ENCODE results near the gene MAML3. TPM values are rescaled to one million over a fixed set of nuclear protein-coding genes. Genes with fewer than 3 reads are reported as not detected.

The MAML3 gene
- total RNA-seq, 1 donor from 2014 or later = 59.4 TPM

DNA sequence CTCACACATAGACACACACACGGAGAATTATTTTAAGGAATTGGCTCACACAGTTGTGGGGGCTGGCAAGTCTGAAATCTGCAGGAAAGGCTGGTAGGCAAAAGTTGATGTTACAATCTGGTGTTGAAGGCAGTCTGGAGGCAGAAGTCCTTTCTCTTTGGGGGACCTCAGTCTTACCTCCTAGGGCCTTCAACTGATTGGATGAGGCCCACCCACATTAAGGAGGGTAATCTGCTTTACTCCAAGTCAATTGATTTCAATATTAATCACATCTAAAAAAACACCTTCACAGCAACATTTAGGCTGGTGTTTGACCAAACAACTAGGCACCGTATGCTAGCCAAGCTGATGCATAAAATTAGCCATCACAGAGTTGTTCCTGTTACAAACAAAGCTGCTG is 477.6 kb downstream of the MAML3 start:
- Mint-ChIP-seq H3K27ac (ENCODE audit: unreplicated experiment) (no peak overlapping the region), H3K27me3 (ENCODE audit: unreplicated experiment) (no peaks in the 10 kb centered on the region), H3K4me3 (ENCODE audit: unreplicated experiment) (no peak overlapping the region), H3K9me3 (ENCODE audit: unreplicated experiment) (no peaks in the 10 kb centered on the region), H3K4me1 (ENCODE audit: low read depth, unreplicated experiment) (peaks cover 3% of the 10 kb centered on the region), H3K36me3 (ENCODE audit: unreplicated experiment) (no peaks in the 10 kb centered on the region)
- no peak for DNase-seq
- no peak for TF ChIP-seq CTCF (IDR thresholded peaks at IDR 0.05; ENCODE audit: partially characterized antibody, unreplicated experiment)

DNA sequence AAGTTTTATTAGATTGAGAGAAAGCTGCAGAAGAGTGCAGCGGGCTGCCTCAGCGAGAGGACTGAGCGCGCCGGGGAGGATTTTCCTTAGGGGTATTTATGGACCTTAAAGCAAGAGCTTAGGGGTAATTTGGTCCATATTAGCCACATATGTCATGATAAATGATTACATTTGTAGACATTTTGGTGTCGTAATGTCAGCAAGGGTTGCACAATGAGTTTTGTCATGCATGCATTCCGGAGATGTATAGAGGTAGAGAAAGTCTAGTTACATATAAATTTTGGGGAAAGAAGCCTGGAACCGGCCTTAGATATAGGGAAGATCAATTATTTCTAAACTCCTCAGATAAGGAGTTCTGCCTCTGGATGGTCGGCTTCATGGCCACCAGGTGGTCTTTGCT is 478.3 kb downstream of the MAML3 start:
- Mint-ChIP-seq H3K9me3 (ENCODE audit: unreplicated experiment) (no peaks in the 10 kb centered on the region), H3K4me3 (ENCODE audit: unreplicated experiment) (no peak overlapping the region), H3K4me1 (ENCODE audit: low read depth, unreplicated experiment) (peaks cover 3% of the 10 kb centered on the region), H3K27ac (ENCODE audit: unreplicated experiment) (no peak overlapping the region), H3K36me3 (ENCODE audit: unreplicated experiment) (no peaks in the 10 kb centered on the region), H3K27me3 (ENCODE audit: unreplicated experiment) (no peaks in the 10 kb centered on the region)
- no peak for DNase-seq
- TF ChIP-seq CTCF (IDR thresholded peaks at IDR 0.05; ENCODE audit: partially characterized antibody, unreplicated experiment) = no peak

DNA sequence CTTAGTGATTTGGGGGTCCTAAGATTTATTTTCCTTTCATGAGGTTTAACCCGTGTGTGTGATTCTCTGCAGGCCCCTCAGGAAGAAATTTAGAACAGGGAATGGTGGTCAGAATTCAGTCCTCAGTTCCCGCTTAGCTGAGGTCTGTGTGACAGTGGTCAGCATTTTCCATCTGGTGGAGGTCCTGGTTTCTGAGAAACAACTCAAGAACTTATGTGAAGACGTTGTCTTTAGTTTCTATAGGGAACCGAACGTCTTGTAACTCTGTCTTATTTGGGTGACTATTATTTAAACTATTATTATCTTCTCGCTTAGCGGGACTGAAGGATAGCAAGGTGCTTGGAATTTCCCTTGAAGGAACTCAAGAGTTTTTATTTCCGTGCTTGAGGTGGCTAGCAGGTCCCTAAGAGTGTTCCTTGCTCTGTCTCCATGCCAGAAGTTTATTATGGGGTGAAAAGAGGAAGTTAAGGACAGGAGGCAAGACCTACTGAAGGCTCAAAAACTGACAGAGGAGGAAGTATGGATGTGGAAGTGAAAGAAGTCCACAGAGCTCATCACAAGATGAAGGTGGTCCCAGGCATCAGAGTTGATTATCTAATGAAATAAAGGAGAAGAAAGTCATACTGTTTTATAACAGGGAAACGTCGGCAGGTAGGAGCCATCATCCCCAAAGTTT is 479.0 kb downstream of the MAML3 start:
- peaks cover 3% of the 10 kb centered on the region for H3K4me1 Mint-ChIP-seq (ENCODE audit: low read depth, unreplicated experiment)
- H3K27me3 Mint-ChIP-seq (ENCODE audit: unreplicated experiment) = no peaks in the 10 kb centered on the region
- no peak overlapping the region for H3K27ac Mint-ChIP-seq (ENCODE audit: unreplicated experiment)
- no peaks in the 10 kb centered on the region for H3K9me3 Mint-ChIP-seq (ENCODE audit: unreplicated experiment)
- H3K36me3 Mint-ChIP-seq (ENCODE audit: unreplicated experiment) = no peaks in the 10 kb centered on the region
- H3K4me3 Mint-ChIP-seq (ENCODE audit: unreplicated experiment) = no peak overlapping the region
- DNase-seq = no peak
- TF ChIP-seq CTCF (IDR thresholded peaks at IDR 0.05; ENCODE audit: partially characterized antibody, unreplicated experiment) = no peak

DNA sequence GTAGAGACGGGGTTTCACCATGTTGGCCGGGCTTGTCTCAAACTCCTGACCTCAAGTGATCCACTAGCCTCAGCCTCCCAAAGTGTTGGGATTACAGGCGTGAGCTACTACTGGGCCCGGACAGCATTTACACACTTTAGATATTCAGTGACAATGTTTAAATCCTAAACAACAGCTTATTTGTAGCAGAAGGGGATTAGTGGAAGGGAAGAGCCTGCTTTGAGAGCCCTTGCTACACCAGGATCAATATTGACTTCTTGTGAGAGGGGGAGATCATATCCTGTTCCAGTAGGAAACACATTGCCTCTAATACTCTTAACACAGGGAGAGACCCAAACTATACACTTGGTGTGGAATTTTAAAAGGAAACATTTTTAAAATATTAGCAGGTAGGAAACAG is 481.3 kb downstream of the MAML3 start:
- Mint-ChIP-seq H3K4me1 (ENCODE audit: low read depth, unreplicated experiment) (peaks cover 3% of the 10 kb centered on the region), H3K27ac (ENCODE audit: unreplicated experiment) (no peak overlapping the region), H3K9me3 (ENCODE audit: unreplicated experiment) (no peaks in the 10 kb centered on the region), H3K4me3 (ENCODE audit: unreplicated experiment) (no peak overlapping the region), H3K36me3 (ENCODE audit: unreplicated experiment) (no peaks in the 10 kb centered on the region), H3K27me3 (ENCODE audit: unreplicated experiment) (peaks cover 1% of the 10 kb centered on the region)
- no peak for TF ChIP-seq CTCF (IDR thresholded peaks at IDR 0.05; ENCODE audit: partially characterized antibody, unreplicated experiment)
- no peak for DNase-seq

- Mint-ChIP-seq H3K27me3 (ENCODE audit: unreplicated experiment) (peaks cover 1% of the 10 kb centered on the region), H3K9me3 (ENCODE audit: unreplicated experiment) (no peaks in the 10 kb centered on the region), H3K27ac (ENCODE audit: unreplicated experiment) (no peak overlapping the region), H3K36me3 (ENCODE audit: unreplicated experiment) (no peaks in the 10 kb centered on the region), H3K4me3 (ENCODE audit: unreplicated experiment) (no peak overlapping the region), H3K4me1 (ENCODE audit: low read depth, unreplicated experiment) (peaks cover 3% of the 10 kb centered on the region)
- no peak for DNase-seq
- no peak for TF ChIP-seq CTCF (IDR thresholded peaks at IDR 0.05; ENCODE audit: partially characterized antibody, unreplicated experiment)
Observed at GRCh38 chr4:139672215-139672614, 481.8 kb downstream of the MAML3 start.
